HCT116 (cell line): ENCODE measurements around the gene SLC12A3. TPM values are rescaled to one million over a fixed set of nuclear protein-coding genes. Genes with fewer than 3 reads are reported as not detected.
A peak's percentile ranks its signal among the peaks of the same experiment; 100 is the strongest.

Source experiments
- ATAC-seq: fragments of 200-7000 bp; cut with Tn5 transposase; 2 replicates; pipeline ENCODE4 v1.9.1; 2020; ENCODE audit warnings: mild to moderate bottlenecking, moderate library complexity
- BruUV-seq: library from RNA; stranded (reverse); fragments of 400-500 nt; replicated peaks from 2 replicates; lab custom pipeline; 2021; lab: Mats Ljungman, UMichigan
- CTCF ChIA-PET: fragments of 300-600 bp; sonication (Branson Sonifier 250); formaldehyde crosslinking; loops from one replicate; lab custom pipeline; 2021; ENCODE audit warnings: antibody characterized with exemption; lab: Charles Lee
- POLR2A ChIA-PET: fragments of 300-600, 350-600 bp; sonication (Branson Sonifier 250); formaldehyde crosslinking; loops from one replicate; lab custom pipeline; 2021; ENCODE audit warnings: antibody characterized with exemption; lab: Charles Lee
- RAD21 ChIA-PET, 2 experiments: fragments of 300-600 bp; sonication (Branson Sonifier 250); formaldehyde crosslinking; loops; one replicate each; lab custom pipeline; 2023; ENCODE audit warnings: low total read pairs in 2 of 2; ENCODE audit not compliant: uncharacterized antibody in 2 of 2, unreplicated experiment in 2 of 2, low non-redundant PET in 1 of 2; lab: Charles Lee
- DNase-seq: peaks from one replicate; pipeline ENCODE4 v3.0.0-alpha.2; 2010; ENCODE audit warnings: low read depth, low spot score
- H2AFZ ChIP-seq: fragments of 200-600 bp; shearing (Covaris generic), sonication (generic); 2 replicates; pipeline ENCODE4 v1.6.1; 2017; ENCODE audit warnings: low read depth, mixed run types, mixed read lengths, antibody characterized with exemption, low read length; ENCODE audit not compliant: poor library complexity, severe bottlenecking
- H3K27ac ChIP-seq: 2 replicates; pipeline ENCODE4 v1.5.1; 2012; ENCODE audit warnings: low read depth, low read length
- H3K27me3 ChIP-seq: fragments of 200-600 bp; sonication (generic); 2 replicates; pipeline ENCODE4 v1.6.1; 2016; ENCODE audit warnings: mixed run types, low read length, mixed read lengths; ENCODE audit not compliant: insufficient read depth
- H3K36me3 ChIP-seq, 2 experiments: fragments of 200-500 bp in 1 of 2; fragments of 200-600 bp in 1 of 2; sonication (Bioruptor generic) in 1 of 2; sonication (generic) in 1 of 2; 2 replicates each; pipeline versions ENCODE4 v1.5.1 to v1.6.1; 2014 to 2016; ENCODE audit warnings: low read length in 2 of 2, inconsistent platforms in 1 of 2, mixed read lengths in 1 of 2, mixed run types in 1 of 2; ENCODE audit not compliant: insufficient read depth in 2 of 2, control insufficient read depth in 1 of 2
- H3K4me1 ChIP-seq, 2 experiments: fragments of 200-600 bp in 1 of 2; sonication (generic) in 1 of 2; 2 replicates each; pipeline versions ENCODE4 v1.5.1 to v1.6.1; 2012 to 2017; ENCODE audit warnings: low read length in 2 of 2, inconsistent platforms in 1 of 2, mild to moderate bottlenecking in 1 of 2, mixed read lengths in 1 of 2, mixed run types in 1 of 2, moderate library complexity in 1 of 2; ENCODE audit not compliant: insufficient read depth in 2 of 2, control insufficient read depth in 1 of 2
- H3K4me2 ChIP-seq: fragments of 200-600 bp; sonication (generic); 2 replicates; pipeline ENCODE4 v1.6.1; 2017; ENCODE audit warnings: mixed run types, low read length, mixed read lengths
- H3K4me3 ChIP-seq, 2 experiments: fragments of 200-600 bp in 1 of 2; sonication (generic) in 1 of 2; replicated peaks in 1 of 2; 2 replicates each; pipeline ENCODE4 v1.5.1; 2011 to 2016; ENCODE audit warnings: low read length in 2 of 2, control low read depth in 1 of 2, low read depth in 1 of 2, mild to moderate bottlenecking in 1 of 2, mixed read lengths in 1 of 2, mixed run types in 1 of 2
- H3K79me2 ChIP-seq: fragments of 200-600 bp; sonication (generic); 2 replicates; pipeline ENCODE4 v1.6.1; 2017; ENCODE audit warnings: mild to moderate bottlenecking, mixed run types, low read length, moderate library complexity, mixed read lengths; ENCODE audit not compliant: insufficient read depth
- H3K9ac ChIP-seq: fragments of 200-600 bp; sonication (generic); 2 replicates; pipeline ENCODE4 v1.6.1; 2016; ENCODE audit warnings: low read length, mixed read lengths
- H3K9me2 ChIP-seq: fragments of 200-600 bp; sonication (generic), shearing (Covaris generic); 2 replicates; pipeline ENCODE4 v1.6.1; 2017; ENCODE audit warnings: mixed run types, mild to moderate bottlenecking, moderate library complexity; ENCODE audit not compliant: insufficient read depth
- H3K9me3 ChIP-seq, 2 experiments: fragments of 200-500 bp in 1 of 2; fragments of 200-600 bp in 1 of 2; sonication (Bioruptor generic) in 1 of 2; sonication (generic) in 1 of 2; 2 replicates each; pipeline ENCODE4 v1.6.1; 2014 to 2017; ENCODE audit warnings: low read length in 2 of 2, mixed read lengths in 2 of 2, inconsistent platforms in 1 of 2, low read depth in 1 of 2, mild to moderate bottlenecking in 1 of 2, mixed run types in 1 of 2, moderate library complexity in 1 of 2; ENCODE audit not compliant: control insufficient read depth in 1 of 2, insufficient read depth in 1 of 2
- H4K20me1 ChIP-seq: fragments of 200-600 bp; sonication (generic), shearing (Covaris generic); 2 replicates; pipeline ENCODE4 v1.6.1; 2017; ENCODE audit warnings: mixed run types, mild to moderate bottlenecking, moderate library complexity; ENCODE audit not compliant: insufficient read depth
- EGR1 ChIP-seq: IDR thresholded peaks from 2 replicates; pipeline ENCODE4 v1.6.1; 2012; ENCODE audit warnings: low read depth
- ELF1 ChIP-seq: IDR thresholded peaks from 2 replicates; pipeline ENCODE4 v1.6.1; 2012; ENCODE audit warnings: low read depth, borderline replicate concordance
- RAD21 ChIP-seq: IDR thresholded peaks from 2 replicates; pipeline ENCODE4 v1.6.1; 2012; ENCODE audit warnings: low read depth, mild to moderate bottlenecking
- SIN3A ChIP-seq: IDR thresholded peaks from 2 replicates; pipeline ENCODE4 v1.6.1; 2012; ENCODE audit warnings: low read depth
- TCF7L2 ChIP-seq: IDR thresholded peaks from 2 replicates; pipeline ENCODE4 v1.7.0; 2011; ENCODE audit warnings: borderline replicate concordance, inconsistent platforms; ENCODE audit not compliant: insufficient read depth, insufficient read length; ENCODE audit errors: extremely low read depth
- ZNF274 ChIP-seq: fragments of 200-500 bp; sonication (Bioruptor generic); IDR thresholded peaks from 2 replicates; pipeline ENCODE4 v1.6.1; 2014; ENCODE audit warnings: mild to moderate bottlenecking, low read depth, low read length, inconsistent platforms
- intact Hi-C: fragments of 100-400 bp; cut with micrococcal nuclease; formaldehyde crosslinking; loops from 2 replicates; pipeline ENCODE4 v1.10.0; 2022
- total RNA-seq: library from RNA; stranded (reverse); gene quantifications from one replicate; pipeline ENCODE4 v1.2.1, GENCODE V29; 2021; ENCODE audit not compliant: unreplicated experiment
- TF ChIP-seq, protein P1 (sequence below): IDR thresholded peaks from 2 replicates; pipeline ENCODE4 v1.6.1; 2012
- TF ChIP-seq, protein P2 (sequence below), 3 experiments: fragments of 200-600 bp in 1 of 3; sonication (generic) in 1 of 3; IDR thresholded peaks in 2 of 3; conservative IDR thresholded peaks in 1 of 3; 2 replicates each; pipeline ENCODE4 v1.5.1; 2012 to 2017; ENCODE audit warnings: low read depth in 2 of 3, low read length in 2 of 3, antibody characterized with exemption in 1 of 3, borderline replicate concordance in 1 of 3, control low read depth in 1 of 3, mild to moderate bottlenecking in 1 of 3, mixed read lengths in 1 of 3, mixed run types in 1 of 3, moderate library complexity in 1 of 3; ENCODE audit not compliant: insufficient read depth in 1 of 3

The SLC12A3 gene
- total RNA-seq, 1 experiment from 2014 or later, result not detected

DNA sequence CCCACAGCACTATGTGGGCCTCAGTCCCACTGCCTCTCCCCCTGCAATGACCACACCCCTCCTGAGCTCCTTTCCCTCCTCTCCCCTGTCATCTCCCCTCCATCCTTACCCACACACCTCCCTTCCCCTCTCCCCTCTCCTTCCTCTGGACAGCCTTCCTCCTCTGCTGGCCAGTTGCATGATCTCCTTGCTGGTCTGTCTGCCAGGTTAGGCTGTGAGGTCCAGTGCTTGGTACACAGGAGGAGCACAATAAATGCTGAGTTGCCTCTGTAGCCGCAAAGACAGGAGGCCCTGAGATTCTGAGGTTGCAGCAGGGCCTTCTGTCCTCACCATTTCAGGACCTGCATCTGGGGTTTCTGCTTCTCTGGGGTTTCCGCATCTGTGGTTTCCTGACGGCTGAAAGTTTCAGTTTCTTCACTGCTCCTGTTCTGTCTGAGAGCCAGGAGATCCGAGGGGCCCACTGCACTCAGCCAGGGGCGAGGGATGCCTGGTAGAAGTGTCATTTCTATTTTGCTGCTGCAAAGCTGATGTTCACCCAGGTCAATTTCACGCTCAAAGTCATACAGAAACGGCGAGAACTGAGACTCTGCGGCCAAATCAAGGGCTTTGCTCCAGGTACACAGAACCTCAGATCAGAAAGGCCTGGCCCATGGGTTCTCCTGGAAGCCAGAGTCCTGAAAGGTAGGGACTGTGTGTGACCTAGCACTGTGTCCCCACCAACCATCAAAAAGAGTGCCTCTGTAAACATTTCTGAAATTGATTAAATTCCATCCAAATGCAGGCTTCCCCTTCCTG lies 4.6 kb upstream of the SLC12A3 start:
- TF ChIP-seq SIN3A, result no peak
- TF ChIP-seq, protein P1, sequence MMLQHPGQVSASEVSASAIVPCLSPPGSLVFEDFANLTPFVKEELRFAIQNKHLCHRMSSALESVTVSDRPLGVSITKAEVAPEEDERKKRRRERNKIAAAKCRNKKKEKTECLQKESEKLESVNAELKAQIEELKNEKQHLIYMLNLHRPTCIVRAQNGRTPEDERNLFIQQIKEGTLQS, result no peak
- TF ChIP-seq ZNF274, result no peak
- TF ChIP-seq TCF7L2, result no peak
- no peak for TF ChIP-seq RAD21
- H3K9me3 ChIP-seq, result no peaks in the 10 kb centered on the region
- no peaks in the 10 kb centered on the region for H3K36me3 ChIP-seq
- H3K79me2 ChIP-seq, result no peaks in the 10 kb centered on the region
- H3K4me3 ChIP-seq, result no peak overlapping the region
- H3K9ac ChIP-seq, result no peak overlapping the region
- RAD21 ChIA-PET, result no interaction called here
- H3K27ac ChIP-seq, result no peak overlapping the region
- H3K27me3 ChIP-seq, result no peaks in the 10 kb centered on the region
- no peak for ATAC-seq
- intact Hi-C loops, result no loop called here
- no peak for DNase-seq
- CTCF ChIA-PET, result interaction anchor here (1.3 kb wide), 1 partner anchor 9 kb away, joined by 4 read pairs; no protein-coding TSS in a partner anchor
- H3K9me2 ChIP-seq, result no peaks in the 10 kb centered on the region
- BruUV-seq, result no TSS peak
- H4K20me1 ChIP-seq, result no peaks in the 10 kb centered on the region
- H3K4me1 ChIP-seq, result peaks cover 6 to 12% of the 10 kb centered on the region in 2 experiments; a peak in 3 of 4 replicates
- no peak overlapping the region for H2AFZ ChIP-seq
- POLR2A ChIA-PET, result no interaction called here
- H3K4me2 ChIP-seq, result no peak overlapping the region

DNA sequence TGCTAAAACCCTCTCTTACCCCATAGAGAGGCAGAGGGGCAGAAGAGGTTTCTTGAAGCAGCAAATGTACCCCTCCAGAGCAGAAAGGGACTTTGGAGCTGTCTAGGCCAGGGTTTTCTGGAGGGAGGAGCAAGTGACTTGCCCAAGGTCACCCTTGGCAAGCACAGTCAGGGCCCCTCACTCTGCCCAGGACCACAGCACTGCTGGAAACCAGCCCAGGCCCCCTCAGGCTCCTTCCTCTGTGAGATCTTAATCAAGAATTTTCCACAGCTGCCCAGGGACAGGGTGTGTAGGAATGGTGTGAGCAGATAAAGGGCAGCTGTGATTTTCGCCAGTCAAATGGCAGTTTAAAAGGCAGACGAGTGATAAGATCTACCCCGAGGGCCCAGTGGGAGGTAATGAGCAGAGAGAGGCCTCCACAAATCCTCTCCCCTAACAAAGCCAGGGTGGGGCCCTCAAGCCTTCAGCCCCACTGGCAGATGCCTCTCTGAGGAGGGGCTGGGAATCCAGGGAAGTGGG lies 3.9 kb upstream of the SLC12A3 start:
- no peak overlapping the region for H3K4me2 ChIP-seq
- DNase-seq, result no peak
- no TSS peak for BruUV-seq
- no peak overlapping the region for H3K27ac ChIP-seq
- no peaks in the 10 kb centered on the region for H3K36me3 ChIP-seq
- POLR2A ChIA-PET, result no interaction called here
- CTCF ChIA-PET, result no interaction called here
- RAD21 ChIA-PET, result no interaction called here
- no peaks in the 10 kb centered on the region for H3K9me2 ChIP-seq
- no peak overlapping the region for H2AFZ ChIP-seq
- no peaks in the 10 kb centered on the region for H3K9me3 ChIP-seq
- intact Hi-C loops, result no loop called here
- no peak overlapping the region for H3K9ac ChIP-seq
- ATAC-seq, result peak; percentile 28; the same call in 1 of the 2 replicates
- TF ChIP-seq SIN3A (no peak), ELF1 (no peak), EGR1 (no peak), ZNF274 (no peak)
- TF ChIP-seq, protein P1, result no peak
- TF ChIP-seq, protein P2, sequence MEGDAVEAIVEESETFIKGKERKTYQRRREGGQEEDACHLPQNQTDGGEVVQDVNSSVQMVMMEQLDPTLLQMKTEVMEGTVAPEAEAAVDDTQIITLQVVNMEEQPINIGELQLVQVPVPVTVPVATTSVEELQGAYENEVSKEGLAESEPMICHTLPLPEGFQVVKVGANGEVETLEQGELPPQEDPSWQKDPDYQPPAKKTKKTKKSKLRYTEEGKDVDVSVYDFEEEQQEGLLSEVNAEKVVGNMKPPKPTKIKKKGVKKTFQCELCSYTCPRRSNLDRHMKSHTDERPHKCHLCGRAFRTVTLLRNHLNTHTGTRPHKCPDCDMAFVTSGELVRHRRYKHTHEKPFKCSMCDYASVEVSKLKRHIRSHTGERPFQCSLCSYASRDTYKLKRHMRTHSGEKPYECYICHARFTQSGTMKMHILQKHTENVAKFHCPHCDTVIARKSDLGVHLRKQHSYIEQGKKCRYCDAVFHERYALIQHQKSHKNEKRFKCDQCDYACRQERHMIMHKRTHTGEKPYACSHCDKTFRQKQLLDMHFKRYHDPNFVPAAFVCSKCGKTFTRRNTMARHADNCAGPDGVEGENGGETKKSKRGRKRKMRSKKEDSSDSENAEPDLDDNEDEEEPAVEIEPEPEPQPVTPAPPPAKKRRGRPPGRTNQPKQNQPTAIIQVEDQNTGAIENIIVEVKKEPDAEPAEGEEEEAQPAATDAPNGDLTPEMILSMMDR (IDR thresholded peaks at IDR 0.05 in 2 of 3, conservative IDR thresholded peaks at IDR 0.05 in 1 of 3; ENCODE audit: borderline replicate concordance in 1 of 3, insufficient read depth in 1 of 3, low read depth in 2 of 3, low read length in 2 of 3), result no peak
- H3K4me3 ChIP-seq, result no peak overlapping the region
- no peaks in the 10 kb centered on the region for H3K27me3 ChIP-seq
- H3K79me2 ChIP-seq, result no peaks in the 10 kb centered on the region
- no peaks in the 10 kb centered on the region for H4K20me1 ChIP-seq
- peaks cover 7 to 12% of the 10 kb centered on the region in 2 experiments for H3K4me1 ChIP-seq
